Sigmoid colon (tissue), 4 donors: ENCODE data around the gene LITAF.
"Not testable (repeated sequence)": the region's sequence is repeated elsewhere in the genome, so short reads cannot be mapped to it uniquely, and the experiment has no call there.

Experiments
- EP300 ChIP-seq, 4 donors: sonication (generic); formaldehyde crosslinking; IDR thresholded peaks; one replicate each; pipeline ENCODE4 v1.6.1; 2017; ENCODE audit warnings: antibody characterized with exemption in 4 of 4
- POLR2A ChIP-seq, 2 donors: fragments of 450-650 bp; IDR thresholded peaks; one replicate each; pipeline ENCODE4 v1.6.1; 2016; ENCODE audit warnings: antibody characterized with exemption in 2 of 2, mild to moderate bottlenecking in 2 of 2, moderate library complexity in 2 of 2
- POLR2AphosphoS5 ChIP-seq, 4 donors: sonication (generic); formaldehyde crosslinking; IDR thresholded peaks; one replicate each; pipeline ENCODE4 v1.6.1; 2017; ENCODE audit warnings: antibody characterized with exemption in 4 of 4
- TF ChIP-seq, protein P1 (sequence below), 4 experiments: fragments of 450-650 bp in 3 of 4; fragments of 200-600 bp in 1 of 4; IDR thresholded peaks; one replicate each; pipeline ENCODE4 v1.5.1; 2016 to 2019; ENCODE audit warnings: antibody characterized with exemption in 4 of 4, mild to moderate bottlenecking in 3 of 4, moderate library complexity in 2 of 4

DNA sequence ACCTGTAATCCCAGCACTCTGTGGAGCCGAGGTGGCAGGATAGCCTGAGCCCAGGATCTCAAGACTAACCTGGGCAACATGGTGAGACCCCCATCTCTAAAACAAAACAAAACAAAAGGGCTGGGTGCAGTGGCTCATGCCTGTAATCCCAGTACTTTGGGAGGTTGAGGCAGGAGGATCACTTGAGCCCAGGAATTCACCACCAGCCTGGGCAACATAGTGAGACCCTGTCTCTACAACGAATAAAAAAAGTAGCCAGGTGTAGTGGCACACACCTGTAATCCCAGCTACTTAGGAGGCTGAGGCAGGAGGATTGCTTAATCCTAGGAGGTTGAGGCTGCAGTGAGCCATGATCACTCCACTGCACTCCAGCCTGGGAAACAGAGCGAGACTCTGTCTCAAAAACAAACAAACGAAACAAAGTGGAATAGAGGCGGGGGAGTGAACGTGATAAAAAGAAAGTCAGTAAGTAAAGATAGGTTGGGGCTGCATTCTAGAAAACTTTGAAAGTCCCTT, 28.4 kb downstream of the LITAF start:
- TF ChIP-seq, protein P1, sequence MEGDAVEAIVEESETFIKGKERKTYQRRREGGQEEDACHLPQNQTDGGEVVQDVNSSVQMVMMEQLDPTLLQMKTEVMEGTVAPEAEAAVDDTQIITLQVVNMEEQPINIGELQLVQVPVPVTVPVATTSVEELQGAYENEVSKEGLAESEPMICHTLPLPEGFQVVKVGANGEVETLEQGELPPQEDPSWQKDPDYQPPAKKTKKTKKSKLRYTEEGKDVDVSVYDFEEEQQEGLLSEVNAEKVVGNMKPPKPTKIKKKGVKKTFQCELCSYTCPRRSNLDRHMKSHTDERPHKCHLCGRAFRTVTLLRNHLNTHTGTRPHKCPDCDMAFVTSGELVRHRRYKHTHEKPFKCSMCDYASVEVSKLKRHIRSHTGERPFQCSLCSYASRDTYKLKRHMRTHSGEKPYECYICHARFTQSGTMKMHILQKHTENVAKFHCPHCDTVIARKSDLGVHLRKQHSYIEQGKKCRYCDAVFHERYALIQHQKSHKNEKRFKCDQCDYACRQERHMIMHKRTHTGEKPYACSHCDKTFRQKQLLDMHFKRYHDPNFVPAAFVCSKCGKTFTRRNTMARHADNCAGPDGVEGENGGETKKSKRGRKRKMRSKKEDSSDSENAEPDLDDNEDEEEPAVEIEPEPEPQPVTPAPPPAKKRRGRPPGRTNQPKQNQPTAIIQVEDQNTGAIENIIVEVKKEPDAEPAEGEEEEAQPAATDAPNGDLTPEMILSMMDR (IDR thresholded peaks at IDR 0.05) = not testable (repeated sequence)
- not testable (repeated sequence) for TF ChIP-seq POLR2A, POLR2AphosphoS5, EP300 (IDR thresholded peaks at IDR 0.05)
